HG03571 (cell line): ENCODE measurements around the gene BFSP1.
A peak's percentile ranks its signal among the peaks of the same experiment; 100 is the strongest.

ENCODE experiments used
- ATAC-seq: cut with Tn5 transposase; IDR thresholded peaks from one replicate; pipeline ENCODE4 v1.9.1; 2021; ENCODE audit not compliant: unreplicated experiment

BFSP1 gene

DNA sequence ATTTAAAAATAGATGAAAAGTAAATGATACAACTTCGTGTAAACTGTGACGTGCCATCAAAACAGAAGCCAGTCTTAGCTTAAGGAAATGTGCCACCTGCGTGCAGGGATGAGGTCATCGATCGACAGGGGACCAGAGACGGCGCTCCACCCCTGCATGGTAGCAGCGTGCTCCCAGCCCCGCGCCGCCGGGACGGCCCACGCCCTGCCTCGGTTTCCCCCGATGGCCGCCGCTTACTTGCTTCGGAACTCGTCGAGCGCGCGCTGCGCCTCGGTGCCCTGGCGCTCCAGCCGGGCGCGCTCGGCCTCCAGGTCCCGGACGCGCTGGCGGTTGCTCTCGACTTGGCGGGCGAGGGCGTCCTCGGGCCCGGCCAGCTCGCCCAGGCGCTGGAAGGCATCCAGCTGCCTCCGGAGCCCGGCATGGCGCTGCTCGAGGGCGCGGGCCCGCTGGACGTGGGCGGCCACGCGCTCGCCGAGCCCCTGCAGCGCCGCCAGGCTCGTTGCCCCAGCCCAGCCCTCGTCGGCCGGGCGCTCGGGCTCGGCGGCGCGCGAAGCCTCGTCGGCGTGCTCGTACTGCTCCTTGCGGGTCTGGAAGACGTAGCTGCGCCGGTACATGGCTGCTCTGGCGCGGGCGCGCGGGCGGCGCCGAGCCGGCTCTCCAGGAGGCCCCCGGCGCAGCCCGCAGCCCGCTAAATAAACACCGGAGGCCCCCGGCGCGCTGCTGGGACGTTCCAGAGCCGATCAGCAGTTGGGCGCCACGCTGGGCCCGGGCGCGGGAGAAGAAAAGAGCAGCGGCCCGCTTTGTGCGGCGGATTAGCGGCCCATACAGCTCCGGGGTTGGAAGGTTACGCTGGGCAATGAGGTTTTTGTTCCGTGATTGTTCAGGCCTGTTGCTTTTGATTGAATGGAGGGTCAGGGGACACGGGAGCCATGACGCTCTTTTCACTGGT is at the start of gene BFSP1:
Gene BFSP1, minus strand, starts transcription at position 664 of the 949 bp plus-strand sequence. Its CDS starts 50 bp downstream, at position 614.
- ATAC-seq, result no peak

DNA sequence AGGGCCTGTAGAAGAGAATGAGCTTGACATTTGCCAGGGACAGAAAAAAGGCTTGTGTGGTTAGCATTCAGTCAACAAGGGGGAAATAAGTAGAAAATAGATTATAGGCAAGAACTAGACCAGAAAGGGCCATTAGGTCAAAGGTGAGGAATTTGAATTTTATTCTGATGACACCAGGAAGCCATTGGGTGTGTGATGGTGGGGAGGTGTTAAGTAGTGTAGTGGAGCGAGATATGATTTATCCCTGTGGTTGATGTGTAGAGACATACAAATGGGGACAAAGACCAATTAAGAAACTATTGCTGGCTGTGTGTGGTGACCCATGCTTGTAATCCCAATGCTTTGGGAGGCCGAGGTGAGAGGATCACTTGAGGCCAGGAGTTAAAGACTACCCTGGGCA is 49.7 kb upstream of the BFSP1 start:
- ATAC-seq, result no peak

GRCh38 chr20:17579369-17580039 is 48.3 kb upstream of the BFSP1 start:
- no peak for ATAC-seq

DNA sequence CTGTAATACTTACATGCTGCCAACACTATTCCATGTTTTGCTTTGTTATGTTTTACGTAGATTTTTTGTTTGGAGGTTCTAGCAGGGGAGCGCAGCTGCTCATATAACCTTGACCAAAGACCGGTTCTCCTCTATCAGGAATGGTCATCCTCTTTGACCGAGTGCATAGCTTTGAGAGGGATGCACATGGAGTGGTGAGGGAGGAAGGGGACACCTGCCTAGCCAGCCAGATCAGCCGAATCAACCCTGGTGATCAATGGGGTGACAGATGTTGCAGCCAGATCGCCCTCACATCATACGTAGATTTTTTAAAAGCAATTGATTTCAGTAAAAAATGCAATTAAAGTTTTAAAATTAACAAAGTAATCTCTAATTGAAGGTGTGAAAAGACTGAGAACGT is 45.0 kb upstream of the BFSP1 start:
- no peak for ATAC-seq

- no peak for ATAC-seq
Observed at GRCh38 chr20:17573463-17573862, 42.3 kb upstream of the BFSP1 start.

DNA sequence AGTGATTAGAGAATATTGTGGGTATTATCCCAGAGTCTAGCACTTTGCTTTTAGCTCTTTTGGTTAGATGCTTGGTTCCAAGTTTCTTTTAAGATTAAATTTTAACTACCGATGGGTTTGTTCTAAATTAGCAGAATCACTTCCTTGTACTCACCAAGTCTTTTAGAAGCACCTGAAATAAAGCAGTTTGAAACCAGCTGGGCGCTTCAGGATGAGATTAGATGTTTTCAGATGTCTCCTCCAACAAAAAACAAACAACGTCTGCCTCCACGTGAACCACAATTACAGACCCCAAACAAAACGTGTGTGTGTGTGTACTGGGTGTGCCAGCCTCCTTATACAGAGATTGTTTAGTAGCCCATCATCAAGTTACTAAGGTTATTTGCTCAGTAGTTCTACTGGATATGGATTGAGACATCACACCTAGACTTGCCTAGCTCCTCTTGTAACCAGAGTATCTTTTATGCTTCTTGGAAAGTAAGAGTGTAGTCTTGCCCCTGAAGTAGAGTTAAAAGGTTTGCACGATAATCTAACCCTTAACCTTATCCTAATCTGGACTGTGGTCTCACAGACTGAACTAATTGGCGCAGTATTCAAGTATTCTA is 41.0 kb upstream of the BFSP1 start:
- ATAC-seq, result no peak

GRCh38 chr20:17571153-17571527 is 40.0 kb upstream of the BFSP1 start:
- ATAC-seq, result no peak

GRCh38 chr20:17570347-17571152 is 39.4 kb upstream of the BFSP1 start:
- peak; percentile 18 for ATAC-seq

- ATAC-seq, result peak; percentile 91
Observed at GRCh38 chr20:17569616-17570346, 38.6 kb upstream of the BFSP1 start, which contains the start of gene DSTN. TSS of gene DSTN (plus strand) at chr20:17570075. CDS start at chr20:17570209, 134 bp downstream.

GRCh38 chr20:17568972-17569521 is 37.9 kb upstream of the BFSP1 start:
- ATAC-seq, result no peak

- ATAC-seq, result no peak
Observed at GRCh38 chr20:17568045-17568788, 37.0 kb upstream of the BFSP1 start.

DNA sequence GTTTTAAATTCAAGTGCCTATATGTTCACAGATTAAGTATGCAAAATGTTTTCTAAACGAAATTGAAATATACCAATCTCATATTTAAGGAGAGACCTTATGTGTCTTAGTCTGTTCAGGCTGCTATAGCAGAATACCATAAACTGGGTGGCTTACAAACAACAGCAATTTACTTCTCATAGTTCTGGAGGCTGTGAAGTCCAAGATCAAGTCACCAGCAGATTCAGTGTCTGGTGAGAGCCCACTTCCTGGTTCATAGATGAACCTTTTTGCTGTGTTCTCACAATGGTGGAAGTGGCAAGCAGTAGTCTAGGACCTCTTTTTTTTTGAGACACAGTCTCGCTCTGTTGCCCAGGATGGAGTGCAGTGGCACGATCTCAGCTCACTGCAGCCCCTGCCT is 35.2 kb upstream of the BFSP1 start:
- ATAC-seq, result no peak

GRCh38 chr20:17565169-17565845 is 34.1 kb upstream of the BFSP1 start:
- ATAC-seq, result no peak

GRCh38 chr20:17562804-17563305 is 31.7 kb upstream of the BFSP1 start:
- ATAC-seq, result no peak

DNA sequence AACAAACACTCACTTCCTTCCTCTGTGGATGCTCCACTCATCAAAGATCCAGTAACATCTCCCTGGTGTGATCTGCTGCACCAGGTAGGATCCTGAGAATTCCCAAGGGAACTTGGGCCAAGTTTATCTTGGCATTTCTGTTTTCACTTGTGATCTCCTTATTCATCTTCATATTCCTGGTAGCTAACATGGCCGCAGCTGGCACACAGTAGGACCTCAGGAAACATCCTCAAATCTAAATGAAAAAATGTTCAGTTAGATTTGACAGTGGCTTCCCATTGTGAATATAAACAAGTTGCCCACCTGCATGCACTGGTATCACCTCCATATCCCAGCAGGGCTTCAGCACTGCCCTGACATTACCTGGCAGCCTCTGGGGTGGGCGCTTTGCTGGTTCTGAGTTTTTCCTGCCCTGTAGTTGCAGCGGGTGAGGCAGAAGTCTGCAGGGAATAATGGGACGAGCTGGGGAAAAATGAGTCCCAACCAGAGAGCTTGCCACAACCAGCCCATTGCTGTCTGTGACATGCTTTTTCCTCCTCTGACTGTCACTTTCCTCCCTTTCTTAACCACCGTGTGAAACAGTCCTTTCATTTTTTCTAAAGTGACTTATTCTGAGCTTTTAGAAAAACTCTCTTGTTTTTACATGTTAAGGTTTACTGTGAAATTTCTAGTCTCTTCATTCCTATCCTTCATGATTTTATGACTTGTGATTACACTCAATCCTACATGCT is 29.3 kb upstream of the BFSP1 start:
- no peak for ATAC-seq

GRCh38 chr20:17559338-17559737 is 28.2 kb upstream of the BFSP1 start:
- ATAC-seq, result no peak

DNA sequence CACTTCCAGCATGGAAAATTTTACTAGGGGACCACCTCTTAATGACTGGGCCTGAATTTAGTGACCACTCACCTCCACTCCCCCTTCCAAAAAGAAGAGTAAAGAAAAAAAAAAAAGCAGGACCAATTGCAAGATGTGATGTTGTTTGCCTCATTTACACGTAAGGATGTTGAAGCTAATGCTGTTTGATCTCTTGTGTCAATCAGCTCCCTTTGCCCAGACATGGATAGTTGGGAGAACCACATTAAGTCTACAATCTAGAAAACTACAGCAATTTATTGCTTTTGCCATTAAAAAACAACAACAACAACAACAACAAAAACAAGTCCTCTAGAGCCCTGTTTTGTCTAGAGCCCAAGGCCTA is 27.7 kb upstream of the BFSP1 start:
- no peak for ATAC-seq
